HG03354 (cell line): ENCODE data around the gene LMNB1.

Experiments
- ATAC-seq: cut with Tn5 transposase; IDR thresholded peaks from one replicate; pipeline ENCODE4 v1.9.1; 2021; ENCODE audit warnings: mild to moderate bottlenecking; ENCODE audit not compliant: unreplicated experiment, poor library complexity, severe bottlenecking

LMNB1 gene

DNA sequence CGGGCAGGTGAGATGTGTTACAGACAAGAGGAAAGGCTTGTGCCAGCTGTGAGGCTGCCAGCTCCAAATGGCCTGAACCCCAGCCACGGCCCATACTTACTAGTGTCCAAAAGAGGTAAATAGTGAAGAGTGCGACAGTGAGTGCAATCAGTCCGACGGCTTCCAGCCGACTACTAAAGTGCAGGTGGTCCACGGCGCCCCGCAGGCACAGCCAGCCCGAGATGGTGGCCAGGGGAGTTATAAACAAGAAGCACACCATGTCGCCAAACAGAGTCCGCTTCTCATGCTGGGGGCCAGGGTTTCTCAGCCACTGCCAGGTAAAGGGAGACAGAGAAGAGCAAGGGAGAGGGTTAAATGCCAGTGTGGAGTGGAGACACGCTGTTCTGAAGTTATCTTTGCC lies 101.1 kb downstream of the LMNB1 start:
- no peak for ATAC-seq

DNA sequence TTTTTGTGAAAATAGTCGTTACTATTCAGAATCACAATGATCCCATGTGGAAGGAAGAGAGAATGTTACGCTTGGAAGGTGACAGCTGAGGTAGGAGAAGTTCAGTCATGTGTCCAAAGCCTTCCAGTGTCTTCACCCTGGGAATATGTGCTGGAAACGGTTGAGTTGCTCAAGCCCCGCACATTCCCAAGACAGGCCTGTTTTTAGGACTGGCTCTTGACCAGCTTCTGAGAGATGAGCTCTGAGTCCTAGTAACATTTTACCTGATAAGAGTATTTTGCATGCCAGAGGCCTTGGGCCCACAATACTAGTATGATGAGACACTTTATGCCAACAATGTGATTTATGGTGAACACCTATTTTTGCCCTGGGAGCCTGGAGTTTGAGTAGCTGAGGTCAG lies 101.7 kb downstream of the LMNB1 start:
- ATAC-seq = no peak

DNA sequence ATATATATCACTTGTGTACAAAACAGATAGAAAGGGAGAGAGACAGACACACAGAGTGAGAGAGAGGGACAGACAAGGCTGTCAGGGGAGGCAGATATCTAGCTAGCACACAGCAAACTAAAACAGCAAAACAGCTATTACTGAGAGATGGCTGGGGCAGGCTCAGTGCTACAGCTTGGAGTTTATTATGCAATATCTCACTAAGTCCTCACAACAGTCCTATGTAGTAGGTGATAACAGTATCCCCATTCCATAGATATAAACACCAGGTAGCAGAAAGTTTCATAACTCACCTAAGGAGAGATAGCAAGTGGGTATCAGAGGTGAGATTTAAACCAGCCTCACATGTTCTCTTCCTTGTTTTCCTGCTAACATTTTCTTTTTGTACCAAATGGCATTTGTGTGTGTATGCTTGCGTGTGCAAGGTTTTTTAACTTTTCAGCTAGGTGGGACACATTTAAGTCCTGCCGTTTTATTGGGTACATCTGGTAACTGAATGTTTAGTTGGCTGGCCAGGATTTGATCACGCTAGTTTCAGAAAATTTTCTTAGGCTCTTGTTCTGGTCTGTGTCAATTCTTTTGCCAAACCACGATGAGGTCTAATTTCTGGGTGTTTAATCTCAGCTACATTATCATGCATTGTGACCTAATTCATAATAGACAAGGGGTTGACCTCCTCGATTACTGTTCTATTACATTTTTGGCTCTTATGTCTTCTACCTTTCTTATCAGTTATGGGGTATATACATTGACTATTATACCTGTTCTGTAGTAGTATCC lies 105.1 kb downstream of the LMNB1 start:
- ATAC-seq = no peak

DNA sequence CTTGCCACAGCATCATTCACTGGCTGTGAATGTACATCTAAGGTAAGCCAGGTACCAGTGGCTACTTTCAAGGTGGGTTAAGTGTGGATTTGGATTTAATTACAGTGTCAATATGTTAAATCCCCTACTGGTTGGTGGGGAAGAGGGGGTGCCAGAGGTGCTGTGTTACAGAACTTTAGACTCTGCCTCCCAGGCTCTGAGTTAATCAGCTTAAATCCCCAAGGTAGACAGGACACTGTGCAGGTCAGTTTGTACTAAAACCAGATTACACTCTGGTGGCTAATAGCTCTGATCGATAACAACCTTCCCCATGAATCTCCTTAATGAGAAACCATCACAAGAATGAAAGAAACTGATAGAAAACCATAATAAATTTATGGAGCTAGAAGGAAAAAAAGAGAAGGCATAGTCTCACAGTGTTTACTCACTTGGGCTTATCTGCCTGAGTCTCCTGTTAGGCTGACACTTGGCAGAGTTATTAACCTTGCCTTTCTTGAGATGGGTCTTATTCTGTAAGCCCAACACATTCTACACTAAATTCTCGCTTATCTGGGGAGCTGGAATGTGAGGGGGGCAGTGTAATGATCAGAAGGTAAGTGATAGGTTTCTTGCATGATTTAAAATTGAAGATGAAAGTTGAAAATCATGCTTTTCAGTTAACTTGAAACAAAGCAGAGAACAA lies 106.8 kb downstream of the LMNB1 start:
- ATAC-seq = no peak

DNA sequence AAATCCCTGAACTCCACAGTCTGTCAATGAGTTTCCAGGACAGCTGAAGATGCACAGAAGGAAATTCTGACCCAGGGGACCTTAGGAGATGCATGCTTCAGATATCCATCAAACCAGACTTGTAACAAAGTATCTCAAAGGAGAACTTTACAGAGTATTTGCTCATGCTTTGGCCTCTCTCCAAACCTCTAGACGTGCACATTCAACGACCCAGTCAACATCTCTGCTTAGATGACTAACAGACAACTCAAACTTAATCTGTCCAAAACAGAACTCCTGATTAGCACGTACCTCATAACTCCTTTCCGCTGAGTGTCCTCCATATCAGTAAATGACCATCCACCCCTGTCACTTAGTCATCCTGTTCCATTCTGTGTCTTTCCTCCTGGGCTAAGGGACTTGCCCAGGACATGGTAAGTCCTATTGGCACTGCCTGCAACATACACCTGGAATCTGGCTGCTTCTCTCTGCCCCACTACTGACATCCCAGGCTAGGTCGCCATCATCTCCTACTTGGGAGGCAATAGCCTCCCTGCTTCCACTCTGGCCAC lies 107.4 kb downstream of the LMNB1 start:
- no peak for ATAC-seq
